Activated CD8-positive, alpha-beta T cell treated with anti-CD3 and anti-CD28 coated beads for 36 hours (primary cell): ENCODE data around the gene HOXC5. TPM values are rescaled to one million over a fixed set of nuclear protein-coding genes. Genes with fewer than 3 reads are reported as not detected.

Experiments used
- ATAC-seq: fragments of 200-7000 bp; cut with Tn5 transposase; one replicate; pipeline ENCODE4 v1.10.0; 2021; ENCODE audit warnings: mild to moderate bottlenecking, moderate library complexity
- CTCF ChIA-PET: fragments of 350-600 bp; sonication (Branson Sonifier 250); formaldehyde crosslinking; loops from one replicate; lab custom pipeline; 2021; ENCODE audit warnings: antibody characterized with exemption; lab: Charles Lee
- POLR2A ChIA-PET: fragments of 350-600 bp; sonication (Branson Sonifier 250); formaldehyde crosslinking; loops from one replicate; lab custom pipeline; 2021; ENCODE audit warnings: antibody characterized with exemption; lab: Charles Lee
- DNase-seq: peaks from one replicate; pipeline ENCODE4 v3.0.0-alpha.2; 2020
- H3K27ac Mint-ChIP-seq: one replicate; pipeline ENCODE4 v1.8.0; 2021; ENCODE audit warnings: mild to moderate bottlenecking, mixed read lengths
- H3K27me3 Mint-ChIP-seq: one replicate; pipeline ENCODE4 v1.8.0; 2021; ENCODE audit warnings: mixed read lengths
- H3K36me3 Mint-ChIP-seq: one replicate; pipeline ENCODE4 v1.8.0; 2021; ENCODE audit warnings: low read depth, mixed read lengths
- H3K4me1 Mint-ChIP-seq: one replicate; pipeline ENCODE4 v1.8.0; 2021; ENCODE audit warnings: low read depth, mixed read lengths
- H3K4me3 Mint-ChIP-seq: one replicate; pipeline ENCODE4 v1.8.0; 2021; ENCODE audit warnings: mild to moderate bottlenecking, moderate library complexity, mixed read lengths
- H3K9me3 Mint-ChIP-seq: one replicate; pipeline ENCODE4 v1.8.0; 2021; ENCODE audit warnings: mixed read lengths
- CTCF ChIP-seq: fragments of 200-600 bp; IDR thresholded peaks from one replicate; pipeline ENCODE4 v1.8.0; 2022; ENCODE audit warnings: antibody characterized with exemption, mild to moderate bottlenecking
- intact Hi-C: fragments of 100-400 bp; cut with micrococcal nuclease; formaldehyde crosslinking; loops from one replicate; pipeline ENCODE4 v1.10.0; 2022
- total RNA-seq, 2 experiments: library from RNA; stranded (reverse); gene quantifications; one replicate each; pipeline ENCODE4 v1.2.3, GENCODE V29; 2021

The HOXC5 gene
- total RNA-seq, 2 experiments from 2014 or later: not detected

DNA sequence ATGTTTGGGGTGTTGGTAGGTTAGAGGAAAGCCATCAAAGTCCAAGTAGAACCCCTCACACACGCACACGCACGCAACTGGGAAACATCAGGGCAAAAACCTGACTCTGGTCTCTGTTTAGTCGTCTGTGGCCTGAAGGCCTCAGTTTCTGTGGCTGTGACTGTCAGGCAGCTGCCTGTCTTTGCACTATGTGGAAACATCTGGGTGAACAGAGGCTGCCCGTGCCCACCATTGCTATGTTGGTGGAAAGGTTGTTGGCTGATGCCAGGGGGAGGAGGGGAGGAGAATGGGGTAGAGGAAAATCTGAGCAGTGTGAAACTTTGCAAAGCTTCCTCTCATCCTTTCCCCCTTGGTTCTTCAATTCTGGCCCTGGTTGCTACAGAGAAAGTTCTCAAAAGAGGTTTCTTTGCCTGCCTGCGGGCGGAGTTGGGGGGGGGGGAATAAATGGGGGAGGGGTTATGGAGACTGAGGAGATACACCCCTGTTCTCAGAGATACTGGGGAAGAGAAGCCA, 40.4 kb upstream of the HOXC5 start:
- ATAC-seq: peak; percentile 32
- intact Hi-C loops: loop anchor here (5.0 kb wide), 1 partner anchor 35 kb away; no protein-coding TSS in a partner anchor
- POLR2A ChIA-PET: interaction anchor here (1.0 kb wide), 2 partner anchors 9 to 41 kb away, joined by 3 read pairs; no protein-coding TSS in a partner anchor

GRCh38 chr12:53993162-53994008, 39.5 kb upstream of the HOXC5 start:
- TF ChIP-seq CTCF: no peak
- no peak overlapping the region for H3K27ac Mint-ChIP-seq
- DNase-seq (no peak), ATAC-seq (no peak)
- intact Hi-C loops: loop anchor here (5.0 kb wide), 1 partner anchor 36 kb away; no protein-coding TSS in a partner anchor
- ChIA-PET POLR2A (interaction anchor here (1.0 kb wide), 2 partner anchors 8 to 42 kb away, joined by 3 read pairs; no protein-coding TSS in a partner anchor), CTCF (interaction anchor here (1.3 to 4.0 kb wide), 7 partner anchors 9 to 247 kb away, joined by 3 to 27 read pairs (median 5); partner anchors contain the start of genes HOXC10 and HOXC5)
- no peaks in the 10 kb centered on the region for H3K9me3 Mint-ChIP-seq
- H3K4me3 Mint-ChIP-seq: no peak overlapping the region
- H3K27me3 Mint-ChIP-seq: peaks cover 88% of the 10 kb centered on the region
- peaks cover 2% of the 10 kb centered on the region for H3K36me3 Mint-ChIP-seq
- H3K4me1 Mint-ChIP-seq: peaks cover 46% of the 10 kb centered on the region

More for the DNA sequence above, 40.4 kb upstream of the HOXC5 start:
- Mint-ChIP-seq H3K27ac (no peak overlapping the region), H3K27me3 (peaks cover 88% of the 10 kb centered on the region), H3K4me1 (peaks cover 43% of the 10 kb centered on the region), H3K4me3 (no peak overlapping the region), H3K36me3 (peaks cover 2% of the 10 kb centered on the region), H3K9me3 (no peaks in the 10 kb centered on the region)
- no peak for TF ChIP-seq CTCF
- no peak for DNase-seq
- CTCF ChIA-PET: interaction anchor here (1.1 to 4.0 kb wide), 10 partner anchors 12 to 246 kb away, joined by 3 to 27 read pairs (median 4); partner anchors contain the start of genes HOXC5 and HOXC8

- peaks cover 45% of the 10 kb centered on the region for H3K4me1 Mint-ChIP-seq
- ATAC-seq (no peak), DNase-seq (no peak)
- H3K4me3 Mint-ChIP-seq: no peak overlapping the region
- TF ChIP-seq CTCF: no peak
- intact Hi-C loops: loop anchor here (5.0 kb wide), 1 partner anchor 37 kb away; no protein-coding TSS in a partner anchor
- POLR2A ChIA-PET: no interaction called here
- H3K9me3 Mint-ChIP-seq: no peaks in the 10 kb centered on the region
- H3K36me3 Mint-ChIP-seq: peaks cover 2% of the 10 kb centered on the region
- peaks cover 89% of the 10 kb centered on the region for H3K27me3 Mint-ChIP-seq
- H3K27ac Mint-ChIP-seq: no peak overlapping the region
- CTCF ChIA-PET: interaction anchor here (1.3 to 4.0 kb wide), 4 partner anchors 9 to 222 kb away, joined by 3 to 18 read pairs (median 4); partner anchors contain the start of gene HOXC10
Observed at GRCh38 chr12:53994009-53994263, 38.9 kb upstream of the HOXC5 start.

GRCh38 chr12:53994264-53995001, 38.4 kb upstream of the HOXC5 start:
- peak overlapping the region; percentile 62 for H3K4me3 Mint-ChIP-seq
- peaks cover 88% of the 10 kb centered on the region for H3K27me3 Mint-ChIP-seq
- peaks cover 41% of the 10 kb centered on the region for H3K4me1 Mint-ChIP-seq
- DNase-seq (no peak), ATAC-seq (no peak)
- H3K9me3 Mint-ChIP-seq: no peaks in the 10 kb centered on the region
- ChIA-PET CTCF (interaction anchor here (1.3 to 1.6 kb wide), 2 partner anchors 10 to 50 kb away, joined by 3 to 5 read pairs; partner anchors contain the start of gene HOXC10), POLR2A (no interaction called here)
- intact Hi-C loops: loop anchor here (5.0 kb wide), 1 partner anchor 37 kb away; no protein-coding TSS in a partner anchor
- no peak overlapping the region for H3K27ac Mint-ChIP-seq
- no peak for TF ChIP-seq CTCF
- H3K36me3 Mint-ChIP-seq: peaks cover 2% of the 10 kb centered on the region
